ENCODE measurements around the gene KRT82.

- TF ChIP-seq POLR2A (IDR thresholded peaks at IDR 0.05), result no peak
- TF ChIP-seq, protein P1, sequence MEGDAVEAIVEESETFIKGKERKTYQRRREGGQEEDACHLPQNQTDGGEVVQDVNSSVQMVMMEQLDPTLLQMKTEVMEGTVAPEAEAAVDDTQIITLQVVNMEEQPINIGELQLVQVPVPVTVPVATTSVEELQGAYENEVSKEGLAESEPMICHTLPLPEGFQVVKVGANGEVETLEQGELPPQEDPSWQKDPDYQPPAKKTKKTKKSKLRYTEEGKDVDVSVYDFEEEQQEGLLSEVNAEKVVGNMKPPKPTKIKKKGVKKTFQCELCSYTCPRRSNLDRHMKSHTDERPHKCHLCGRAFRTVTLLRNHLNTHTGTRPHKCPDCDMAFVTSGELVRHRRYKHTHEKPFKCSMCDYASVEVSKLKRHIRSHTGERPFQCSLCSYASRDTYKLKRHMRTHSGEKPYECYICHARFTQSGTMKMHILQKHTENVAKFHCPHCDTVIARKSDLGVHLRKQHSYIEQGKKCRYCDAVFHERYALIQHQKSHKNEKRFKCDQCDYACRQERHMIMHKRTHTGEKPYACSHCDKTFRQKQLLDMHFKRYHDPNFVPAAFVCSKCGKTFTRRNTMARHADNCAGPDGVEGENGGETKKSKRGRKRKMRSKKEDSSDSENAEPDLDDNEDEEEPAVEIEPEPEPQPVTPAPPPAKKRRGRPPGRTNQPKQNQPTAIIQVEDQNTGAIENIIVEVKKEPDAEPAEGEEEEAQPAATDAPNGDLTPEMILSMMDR (IDR thresholded peaks at IDR 0.05), result no peak
These were observed 46.0 kb downstream of the KRT82 start for GRCh38 chr12:52360106-52360662.
